ENCODE results near the gene MARK4.
"Not testable (repeated sequence)": the region's sequence is repeated elsewhere in the genome, so short reads cannot be mapped to it uniquely, and the experiment has no call there.

MARK4 gene

GRCh38 chr19:45244133-45244794, 6.8 kb upstream of the MARK4 start:
- no peak for DNase-seq

GRCh38 chr19:45245334-45245787, 5.7 kb upstream of the MARK4 start, which contains the start of gene EXOC3L2:
Gene EXOC3L2 (minus strand): TSS chr19:45245407. CDS start chr19:45239045, 6,362 bp downstream.
- no peak for DNase-seq

DNA sequence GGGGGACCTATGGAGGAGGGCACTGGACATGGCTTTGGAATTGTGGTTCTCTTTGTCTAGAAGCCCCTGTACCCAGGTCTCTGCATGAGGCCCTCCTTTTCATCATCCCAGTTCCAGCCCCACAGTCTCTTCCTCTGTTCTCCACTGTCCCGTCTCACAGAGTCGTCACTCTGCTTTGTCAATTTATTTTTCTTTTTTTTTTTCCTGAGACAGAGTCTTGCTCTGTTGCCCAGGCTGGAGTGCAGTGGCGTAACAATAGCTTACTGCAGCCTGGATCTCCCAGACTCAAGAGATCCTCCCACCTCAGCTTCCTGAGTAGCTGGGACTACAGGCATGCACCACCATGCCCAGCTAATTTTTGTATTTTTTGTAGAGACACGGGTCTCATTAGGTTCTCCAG, 5.2 kb upstream of the MARK4 start:
- no peak for DNase-seq

- no peak for DNase-seq
Observed at GRCh38 chr19:45247136-45247535, 3.9 kb upstream of the MARK4 start.

DNA sequence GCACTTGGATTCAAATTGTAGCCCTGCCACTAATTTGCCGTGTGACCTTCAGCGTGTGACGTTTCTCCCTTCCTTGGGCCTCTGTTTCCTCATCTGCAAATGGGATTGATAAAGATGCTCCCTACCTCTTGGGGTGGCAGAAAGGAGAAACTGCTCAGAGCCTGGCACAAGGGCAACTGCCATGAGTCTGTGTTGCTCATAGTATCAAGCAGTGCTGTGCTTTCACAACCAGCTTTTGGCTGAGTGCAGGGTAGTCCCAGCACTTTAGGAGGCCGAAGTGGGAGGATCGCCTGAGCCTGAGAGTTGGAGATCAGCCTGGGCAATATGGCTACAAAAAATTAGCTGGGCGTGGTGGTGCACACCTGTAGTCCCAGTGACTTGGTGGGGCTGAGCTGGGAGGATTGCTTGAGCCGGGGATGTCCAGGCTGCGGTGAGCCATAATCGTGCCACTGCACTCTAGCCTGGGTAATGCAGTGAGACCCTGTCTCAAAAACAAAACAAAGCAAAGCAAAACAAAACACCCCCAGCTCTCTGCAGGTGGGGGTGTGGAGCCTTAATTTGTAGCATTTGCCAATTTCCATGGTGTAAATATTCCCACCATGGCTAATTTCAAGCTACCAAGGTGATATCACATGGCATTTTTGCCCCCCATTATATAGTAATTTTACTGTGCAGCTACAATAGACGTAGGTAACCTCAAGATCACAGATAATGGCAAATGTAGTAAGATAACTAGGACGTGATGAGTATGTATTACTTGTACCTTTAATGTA, 1.6 kb upstream of the MARK4 start:
- DNase-seq: no peak

DNA sequence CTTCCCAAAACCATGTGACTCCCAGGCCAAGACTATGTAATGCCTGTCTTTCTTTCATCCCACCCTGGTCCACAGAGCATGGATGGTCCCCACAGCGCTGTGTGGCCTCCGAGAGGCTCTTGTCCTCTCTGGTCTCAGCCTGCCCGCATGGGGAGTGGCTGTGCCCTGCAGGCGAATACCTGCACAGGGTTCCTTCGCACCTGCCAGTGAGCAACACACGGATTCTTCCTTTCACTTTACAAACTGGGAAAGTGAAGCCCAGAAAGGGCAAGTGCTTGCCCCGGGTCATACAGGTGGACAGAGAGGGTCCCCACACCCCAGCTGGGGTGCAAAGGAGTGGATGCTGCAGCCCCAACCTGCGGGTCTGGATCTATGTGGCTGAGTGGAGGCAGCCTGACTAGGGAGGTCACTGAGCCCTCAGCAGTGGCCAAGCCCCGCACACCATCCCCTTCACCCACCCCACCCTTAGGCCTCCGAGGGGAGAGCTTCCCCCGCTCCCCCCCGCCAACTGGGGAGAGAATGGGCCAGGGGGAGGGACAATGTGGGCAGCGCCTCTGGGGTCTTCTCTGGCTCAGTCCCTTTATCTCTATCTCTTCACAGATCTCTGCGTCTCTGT, 747 bp upstream of the MARK4 start:
- DNase-seq: no peak

GRCh38 chr19:45251452-45252354, 632 bp downstream of the MARK4 start:
- DNase-seq: no peak

GRCh38 chr19:45253396-45254027, 2.4 kb downstream of the MARK4 start:
- no peak for DNase-seq

- no peak for DNase-seq
Observed at GRCh38 chr19:45254044-45254531, 3.0 kb downstream of the MARK4 start.

- no peak for DNase-seq
Observed at GRCh38 chr19:45255611-45256157, 4.6 kb downstream of the MARK4 start.

GRCh38 chr19:45256836-45257235, 5.8 kb downstream of the MARK4 start:
- DNase-seq: no peak

DNA sequence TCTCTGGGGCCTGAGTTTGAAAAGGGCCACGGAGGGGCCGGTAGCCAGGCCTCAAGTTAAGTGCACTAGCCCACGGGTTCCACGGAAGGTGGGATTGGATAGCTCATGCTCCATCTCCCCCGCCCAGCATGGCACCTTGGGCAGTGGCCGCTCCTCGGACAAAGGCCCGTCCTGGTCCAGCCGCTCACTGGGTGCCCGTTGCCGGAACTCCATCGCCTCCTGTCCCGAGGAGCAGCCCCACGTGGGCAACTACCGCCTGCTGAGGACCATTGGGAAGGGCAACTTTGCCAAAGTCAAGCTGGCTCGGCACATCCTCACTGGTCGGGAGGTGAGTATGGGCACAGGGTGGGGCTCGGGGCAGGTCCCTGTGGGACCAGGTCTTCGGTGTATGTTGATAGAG, 7.8 kb downstream of the MARK4 start:
- DNase-seq: no peak

DNA sequence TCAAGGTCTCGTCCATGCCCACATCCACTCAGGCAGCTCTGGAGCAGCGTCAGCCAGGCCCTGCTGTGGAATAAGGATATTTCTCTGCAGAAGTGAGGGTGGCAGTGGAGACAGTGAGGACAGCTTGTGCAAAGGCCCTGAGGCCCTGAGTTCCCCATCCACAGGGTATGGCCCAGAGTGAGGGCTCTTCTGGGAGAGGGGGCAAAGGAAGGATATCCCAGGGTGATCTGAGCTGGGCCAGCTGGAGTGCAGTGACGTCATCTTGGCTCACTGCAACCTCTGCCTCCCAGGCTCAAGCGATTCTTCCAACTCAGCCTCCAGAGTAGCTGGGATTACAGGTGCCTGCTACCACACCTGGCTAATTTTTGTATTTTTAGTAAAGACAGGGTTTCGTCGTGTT, 11.5 kb downstream of the MARK4 start:
- no peak for DNase-seq

DNA sequence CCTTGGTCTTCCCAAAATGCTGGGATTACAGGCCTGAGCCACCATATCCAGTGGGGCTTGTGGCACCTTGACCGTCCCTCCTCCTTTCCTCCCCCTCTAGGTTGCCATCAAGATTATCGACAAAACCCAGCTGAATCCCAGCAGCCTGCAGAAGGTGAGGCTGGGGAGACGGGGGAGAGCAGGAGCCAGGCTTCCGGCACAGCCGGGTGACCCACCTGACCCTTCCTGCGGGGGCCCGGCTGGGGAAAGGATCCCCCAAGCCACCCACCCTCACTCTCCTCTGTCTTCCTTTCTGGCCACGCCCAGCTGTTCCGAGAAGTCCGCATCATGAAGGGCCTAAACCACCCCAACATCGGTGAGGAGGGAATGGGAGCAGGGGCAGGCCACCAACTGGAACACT, 11.9 kb downstream of the MARK4 start:
- DNase-seq: no peak

- no peak for DNase-seq
Observed at GRCh38 chr19:45264781-45265317, 13.8 kb downstream of the MARK4 start.

GRCh38 chr19:45265375-45265774, 14.3 kb downstream of the MARK4 start:
- DNase-seq: no peak

- DNase-seq: no peak
Observed at GRCh38 chr19:45267296-45267695, 16.2 kb downstream of the MARK4 start.

DNA sequence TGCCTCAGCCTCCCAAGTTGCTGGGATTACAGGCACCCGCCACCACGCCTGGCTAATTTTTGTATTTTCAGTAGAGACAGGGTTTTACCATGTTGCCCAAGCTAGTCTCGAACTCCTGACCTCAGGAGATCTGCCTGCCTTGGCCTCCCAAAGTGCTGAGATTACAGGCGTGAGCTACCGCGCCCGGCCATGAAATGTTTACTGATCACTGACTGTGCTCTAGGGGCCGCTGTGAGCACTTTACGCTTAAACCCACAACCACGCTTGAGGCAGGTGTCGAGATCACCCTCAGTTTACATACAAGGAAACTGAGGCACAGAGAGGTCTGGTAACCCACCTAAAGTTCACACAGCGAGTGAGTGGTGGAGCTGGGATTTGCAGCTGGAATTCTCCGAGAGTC, 18.9 kb downstream of the MARK4 start:
- not testable (repeated sequence) for DNase-seq

- no peak for DNase-seq
Observed at GRCh38 chr19:45271098-45271734, 20.1 kb downstream of the MARK4 start.

- no peak for DNase-seq
Observed at GRCh38 chr19:45271735-45272108, 20.7 kb downstream of the MARK4 start.

DNA sequence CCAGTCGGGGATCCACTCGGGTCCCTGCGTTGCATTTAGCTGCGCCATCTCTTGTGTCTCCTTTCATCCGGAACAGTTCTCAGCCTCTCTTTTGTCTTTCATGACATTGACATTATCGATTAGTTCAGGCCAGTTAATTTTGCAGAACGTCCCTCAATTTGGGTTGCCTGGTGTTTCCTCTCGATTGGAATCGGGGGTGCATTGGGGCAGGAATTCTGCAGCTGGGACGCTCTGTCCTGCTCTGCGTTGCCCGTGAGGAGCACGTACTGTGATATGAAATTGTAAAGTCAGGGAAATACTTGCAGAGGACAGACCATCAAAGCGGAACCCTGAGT, 22.4 kb downstream of the MARK4 start:
- DNase-seq: no peak

All from MV-4-11 (cell line).